CD14-positive monocyte (primary cell): ENCODE data around the gene KCNQ1. TPM values are rescaled to one million over a fixed set of nuclear protein-coding genes. Genes with fewer than 3 reads are reported as not detected.

Experiments used
- DNase-seq, 3 donors: peaks; one replicate each; pipeline ENCODE4 v3.0.0-alpha.2; 2011 to 2022
- H2AFZ ChIP-seq: 2 replicates; pipeline ENCODE4 v1.6.0; 2012; ENCODE audit warnings: mild to moderate bottlenecking, low read depth, low read length, inconsistent platforms; ENCODE audit not compliant: insufficient read depth, poor library complexity, severe bottlenecking
- H3K27ac ChIP-seq, 2 donors: 1 replicate in 1 of 2; 2 replicates in 1 of 2; pipeline ENCODE4 v1.5.1; 2012 to 2013; ENCODE audit warnings: low read length in 2 of 2, control low read depth in 1 of 2, inconsistent platforms in 1 of 2, low read depth in 1 of 2, mild to moderate bottlenecking in 1 of 2
- H3K27me3 ChIP-seq, 2 donors: one replicate each; pipeline versions ENCODE4 v1.6.0 to v1.6.1; 2011 to 2013; ENCODE audit warnings: low read length in 2 of 2; ENCODE audit not compliant: control insufficient read depth in 2 of 2, insufficient read depth in 2 of 2
- H3K36me3 ChIP-seq, 2 donors: replicated peaks in 1 of 2; 1 replicate in 1 of 2; 2 replicates in 1 of 2; pipeline versions ENCODE4 v1.5.1 to v1.6.1; 2012 to 2013; ENCODE audit warnings: low read length in 2 of 2, control low read depth in 1 of 2, inconsistent platforms in 1 of 2, mild to moderate bottlenecking in 1 of 2; ENCODE audit not compliant: insufficient read depth in 2 of 2, control insufficient read depth in 1 of 2
- H3K4me1 ChIP-seq, 2 donors: 1 replicate in 1 of 2; 2 replicates in 1 of 2; pipeline versions ENCODE4 v1.5.1 to v1.6.1; 2012 to 2013; ENCODE audit warnings: low read length in 2 of 2, control low read depth in 1 of 2, inconsistent platforms in 1 of 2, mild to moderate bottlenecking in 1 of 2, moderate library complexity in 1 of 2; ENCODE audit not compliant: insufficient read depth in 2 of 2, control insufficient read depth in 1 of 2
- H3K4me2 ChIP-seq: replicated peaks from 2 replicates; pipeline ENCODE3; 2012; ENCODE audit warnings: low read length, moderate library complexity, mild to moderate bottlenecking; ENCODE audit not compliant: poor library complexity, severe bottlenecking; ENCODE audit errors: extremely low read depth
- H3K4me3 ChIP-seq, 3 experiments: fragments of 200-600 bp in 1 of 3; sonication (generic) in 1 of 3; replicated peaks in 1 of 3; 1 replicate in 2 of 3; 2 replicates in 1 of 3; pipeline ENCODE4 v1.5.1; 2011 to 2013; ENCODE audit warnings: low read length in 3 of 3, mild to moderate bottlenecking in 3 of 3, control low read depth in 2 of 3, low read depth in 2 of 3, inconsistent platforms in 1 of 3, moderate library complexity in 1 of 3
- H3K79me2 ChIP-seq: 2 replicates; pipeline ENCODE4 v1.6.0; 2012; ENCODE audit warnings: mild to moderate bottlenecking, control low read depth, inconsistent platforms, low read length, moderate library complexity; ENCODE audit not compliant: insufficient read depth
- H3K9ac ChIP-seq: 2 replicates; pipeline ENCODE4 v1.6.0; 2017; ENCODE audit warnings: low read length, mild to moderate bottlenecking; ENCODE audit not compliant: insufficient read depth, poor library complexity, severe bottlenecking
- H3K9me3 ChIP-seq, 2 donors: replicated peaks in 1 of 2; 1 replicate in 1 of 2; 2 replicates in 1 of 2; pipeline versions ENCODE4 v1.5.1 to v1.6.1; 2012 to 2013; ENCODE audit warnings: low read length in 2 of 2, control low read depth in 1 of 2; ENCODE audit not compliant: control insufficient read depth in 1 of 2, insufficient read depth in 1 of 2
- H4K20me1 ChIP-seq: 2 replicates; pipeline ENCODE4 v1.6.0; 2012; ENCODE audit warnings: mild to moderate bottlenecking, low read length, control low read depth, moderate library complexity; ENCODE audit not compliant: insufficient read depth
- H3K27ac Mint-ChIP-seq, 7 donors: one replicate each; pipeline ENCODE4 v1.8.0; 2020; ENCODE audit warnings: mild to moderate bottlenecking in 7 of 7, mixed read lengths in 7 of 7, moderate library complexity in 6 of 7, inconsistent platforms in 2 of 7
- H3K27me3 Mint-ChIP-seq, 3 donors: one replicate each; pipeline ENCODE4 v1.8.0; 2021 to 2022; ENCODE audit warnings: low read depth in 3 of 3, mild to moderate bottlenecking in 3 of 3, mixed read lengths in 3 of 3, moderate library complexity in 3 of 3, inconsistent platforms in 1 of 3
- H3K36me3 Mint-ChIP-seq, 2 donors: one replicate each; pipeline ENCODE4 v1.8.0; 2020; ENCODE audit warnings: mixed read lengths in 2 of 2, inconsistent platforms in 1 of 2, mild to moderate bottlenecking in 1 of 2
- H3K4me1 Mint-ChIP-seq: one replicate; pipeline ENCODE4 v1.8.0; 2020; ENCODE audit warnings: mild to moderate bottlenecking, mixed read lengths
- H3K4me3 Mint-ChIP-seq, 2 donors: one replicate each; pipeline ENCODE4 v1.8.0; 2020; ENCODE audit warnings: mild to moderate bottlenecking in 2 of 2, mixed read lengths in 2 of 2, moderate library complexity in 1 of 2
- H3K9me3 Mint-ChIP-seq, 7 donors: one replicate each; pipeline ENCODE4 v1.8.0; 2020 to 2022; ENCODE audit warnings: mixed read lengths in 7 of 7, mild to moderate bottlenecking in 6 of 7, moderate library complexity in 6 of 7, inconsistent platforms in 2 of 7
- WGBS: methylation state at CpG from one replicate; pipeline ENCODE4 v1.1.5; 2013; ENCODE audit warnings: missing lambda C conversion rate; ENCODE audit not compliant: insufficient coverage; 5-methylcytosine and 5-hydroxymethylcytosine counted together
- intact Hi-C, 2 donors: fragments of 100-400 bp; cut with micrococcal nuclease; formaldehyde crosslinking; loops; one replicate each; pipeline versions ENCODE4 v1.15.0 to v1.15.1; 2023
- polyA plus RNA-seq, 3 donors: library from polyadenylated mRNA; depleted of rRNA in 1 of 3; unstranded in 2 of 3; stranded (reverse) in 1 of 3; fragments of 300-500 nt in 2 of 3; fragments of >200 nt in 1 of 3; fragmentation: Illumina TruSeq in 2 of 3; gene quantifications; 1 replicate in 2 of 3; 2 replicates in 1 of 3; pipeline ENCODE4 v1.2.3, GENCODE V29; 2012 to 2021
- TF ChIP-seq, protein P1 (sequence below): fragments of 200-600 bp; IDR thresholded peaks from one replicate; pipeline ENCODE4 v1.8.0; 2022; ENCODE audit warnings: antibody characterized with exemption, mild to moderate bottlenecking

KCNQ1 gene
- polyA plus RNA-seq, 3 donors = 14.9 to 31.8 (median 21.6) TPM

DNA sequence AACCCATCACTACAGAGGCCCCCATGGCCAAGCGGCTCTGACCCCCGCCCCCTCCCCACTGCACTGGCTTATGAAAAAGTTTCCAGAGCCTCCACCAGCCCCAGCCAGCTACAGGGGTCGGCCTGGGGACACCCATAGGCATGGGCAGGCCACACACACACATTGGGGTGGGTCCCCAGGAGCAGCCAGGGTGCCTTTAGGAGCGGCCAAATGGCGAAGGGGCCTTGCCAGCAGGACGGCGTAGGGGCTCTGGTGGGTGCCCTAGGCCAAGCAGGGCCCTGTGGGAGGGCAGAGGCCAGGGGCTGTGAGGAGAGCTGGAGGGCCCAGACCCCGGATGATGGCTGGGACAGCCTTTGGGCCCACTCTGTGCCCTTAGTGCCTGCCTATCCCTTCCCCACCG, 34.2 kb upstream of the KCNQ1 start:
- Mint-ChIP-seq H3K36me3 (no peaks in the 10 kb centered on the region), H3K4me3 (no peak overlapping the region), H3K27me3 (peaks cover 1 to 4% (median 3%) of the 10 kb centered on the region in 3 donors), H3K9me3 (no peaks in the 10 kb centered on the region), H3K4me1 (no peaks in the 10 kb centered on the region), H3K27ac (no peak overlapping the region)
- H3K27ac ChIP-seq = no peak overlapping the region
- no peak overlapping the region for H3K9ac ChIP-seq
- TF ChIP-seq, protein P1, sequence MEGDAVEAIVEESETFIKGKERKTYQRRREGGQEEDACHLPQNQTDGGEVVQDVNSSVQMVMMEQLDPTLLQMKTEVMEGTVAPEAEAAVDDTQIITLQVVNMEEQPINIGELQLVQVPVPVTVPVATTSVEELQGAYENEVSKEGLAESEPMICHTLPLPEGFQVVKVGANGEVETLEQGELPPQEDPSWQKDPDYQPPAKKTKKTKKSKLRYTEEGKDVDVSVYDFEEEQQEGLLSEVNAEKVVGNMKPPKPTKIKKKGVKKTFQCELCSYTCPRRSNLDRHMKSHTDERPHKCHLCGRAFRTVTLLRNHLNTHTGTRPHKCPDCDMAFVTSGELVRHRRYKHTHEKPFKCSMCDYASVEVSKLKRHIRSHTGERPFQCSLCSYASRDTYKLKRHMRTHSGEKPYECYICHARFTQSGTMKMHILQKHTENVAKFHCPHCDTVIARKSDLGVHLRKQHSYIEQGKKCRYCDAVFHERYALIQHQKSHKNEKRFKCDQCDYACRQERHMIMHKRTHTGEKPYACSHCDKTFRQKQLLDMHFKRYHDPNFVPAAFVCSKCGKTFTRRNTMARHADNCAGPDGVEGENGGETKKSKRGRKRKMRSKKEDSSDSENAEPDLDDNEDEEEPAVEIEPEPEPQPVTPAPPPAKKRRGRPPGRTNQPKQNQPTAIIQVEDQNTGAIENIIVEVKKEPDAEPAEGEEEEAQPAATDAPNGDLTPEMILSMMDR = no peak
- no peak overlapping the region for H2AFZ ChIP-seq
- H3K9me3 ChIP-seq = no peaks in the 10 kb centered on the region
- H3K4me3 ChIP-seq = no peak overlapping the region
- no peaks in the 10 kb centered on the region for H3K79me2 ChIP-seq
- H3K27me3 ChIP-seq = no peaks in the 10 kb centered on the region
- no peaks in the 10 kb centered on the region for H3K36me3 ChIP-seq
- intact Hi-C loops = loop anchor here in 1 of 2 donors (10.0 kb wide), 1 partner anchor 56 kb away; no protein-coding TSS in a partner anchor
- no peak for DNase-seq
- no peaks in the 10 kb centered on the region for H4K20me1 ChIP-seq
- WGBS = 94% methylated on average over 9 of the region's 9 CpGs
- H3K4me2 ChIP-seq = no peak overlapping the region
- H3K4me1 ChIP-seq = no peaks in the 10 kb centered on the region

DNA sequence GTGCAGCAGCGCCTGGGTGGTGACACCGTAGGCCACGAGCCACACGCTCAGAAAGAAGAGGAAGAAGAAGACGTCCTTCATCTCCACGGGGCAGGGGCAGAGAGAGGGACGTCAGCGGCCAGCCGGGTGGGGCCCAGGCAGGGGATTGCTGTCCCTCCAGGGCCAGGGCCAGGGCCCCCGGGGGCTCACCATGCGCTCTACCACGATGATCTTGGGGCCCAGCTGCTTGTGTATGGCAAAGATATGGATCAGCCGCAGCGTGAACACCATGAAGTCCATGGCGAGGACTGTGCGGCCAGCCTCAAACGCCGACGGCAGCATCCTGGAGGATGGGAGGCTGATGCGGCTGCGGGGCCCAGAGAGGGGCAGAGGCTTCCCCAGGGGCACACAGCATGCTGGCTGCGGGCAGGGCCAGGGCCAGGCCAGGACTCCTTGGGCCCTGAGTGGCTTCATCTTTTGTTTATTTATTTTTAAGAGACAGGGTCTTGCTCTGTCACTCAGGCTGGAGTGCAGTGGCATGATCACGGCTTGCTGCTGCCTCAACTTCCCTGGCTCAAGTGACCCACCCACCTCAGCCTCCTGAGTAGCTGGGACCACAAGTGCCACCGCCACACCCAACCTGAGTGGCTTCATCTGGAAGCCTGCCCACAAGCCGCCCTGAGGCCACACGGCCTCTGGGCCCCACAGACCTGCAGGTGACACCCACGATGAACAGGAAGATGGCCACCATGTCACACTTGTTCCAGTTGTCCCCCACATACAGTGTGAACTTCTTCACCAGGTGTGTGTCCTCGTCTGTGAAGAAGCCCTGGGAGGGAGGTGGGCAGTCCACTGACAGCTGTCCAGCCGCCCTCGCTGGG, 33.1 kb upstream of the KCNQ1 start:
- Histone ChIP-seq H3K27me3 (no peaks in the 10 kb centered on the region), H3K4me2 (no peak overlapping the region), H2AFZ (no peak overlapping the region), H3K9me3 (no peaks in the 10 kb centered on the region), H3K27ac (no peak overlapping the region), H3K4me1 (no peaks in the 10 kb centered on the region), H3K9ac (no peak overlapping the region), H3K79me2 (no peaks in the 10 kb centered on the region), H4K20me1 (no peaks in the 10 kb centered on the region), H3K4me3 (no peak overlapping the region), H3K36me3 (no peaks in the 10 kb centered on the region)
- Mint-ChIP-seq H3K27me3 (peaks cover 3 to 4% (median 4%) of the 10 kb centered on the region in 3 donors), H3K27ac (peak overlapping the region in 1 of 7 donors; percentile 10), H3K4me3 (no peak overlapping the region), H3K9me3 (no peaks in the 10 kb centered on the region), H3K36me3 (no peaks in the 10 kb centered on the region), H3K4me1 (no peaks in the 10 kb centered on the region)
- 77% methylated on average over 28 of the region's 30 CpGs for WGBS
- TF ChIP-seq, protein P1 = no peak
- no peak for DNase-seq
- intact Hi-C loops = loop anchor here in 1 of 2 donors (10.0 kb wide), 1 partner anchor 57 kb away; no protein-coding TSS in a partner anchor
